ENCODE data around the gene KCNJ4.
A peak's percentile ranks its signal among the peaks of the same experiment; 100 is the strongest.

Gene KCNJ4

DNA sequence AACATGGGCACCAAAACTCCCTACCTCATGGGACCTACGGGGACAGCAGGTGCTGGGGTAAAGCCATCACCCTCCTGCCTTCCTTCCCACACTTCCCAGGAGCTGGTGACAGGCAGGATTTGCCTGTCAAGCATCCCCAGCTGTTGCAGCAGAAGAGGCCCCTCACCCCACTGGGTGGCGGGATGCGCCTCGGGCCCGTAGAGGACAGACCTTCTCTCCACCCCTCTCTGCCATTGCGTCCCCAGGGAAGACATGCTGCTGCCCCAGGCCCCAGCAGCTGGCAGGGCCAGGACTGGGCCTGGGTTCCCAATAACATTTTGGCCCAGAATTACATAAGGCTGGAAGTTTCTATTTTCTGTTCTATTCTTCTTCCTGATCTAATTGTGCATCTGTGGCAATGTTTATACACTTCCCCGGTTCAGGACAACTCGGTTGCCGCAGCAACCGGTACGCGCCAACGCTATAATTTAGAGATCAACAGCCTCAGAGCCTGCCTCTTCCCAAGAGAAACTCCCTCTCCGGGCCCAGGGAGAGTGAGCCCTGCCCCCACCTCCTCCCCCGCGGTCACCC, 25.4 kb downstream of the KCNJ4 start:
- DNase-seq (ENCODE audit: low spot score): no peak

DNA sequence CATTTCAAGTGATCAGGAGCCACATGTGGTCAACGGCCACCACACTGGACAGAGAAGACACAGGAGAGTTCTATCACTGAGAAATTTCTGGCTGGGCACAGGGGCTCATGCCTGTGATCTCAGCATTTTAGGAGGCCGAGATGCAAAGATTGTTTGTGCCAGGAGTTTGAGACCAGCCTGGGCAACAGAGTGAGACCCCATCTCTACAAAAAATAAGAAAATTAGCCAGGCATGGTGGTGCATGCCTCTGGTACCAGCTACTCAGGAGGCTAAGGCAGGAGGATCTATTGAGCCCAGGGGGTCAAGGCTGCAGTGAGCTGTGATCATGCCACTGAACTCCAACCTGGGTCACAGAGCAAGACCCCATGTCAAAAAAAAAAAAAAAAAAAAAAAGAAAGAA, 26.3 kb downstream of the KCNJ4 start:
- no peak for DNase-seq (ENCODE audit: low spot score)

DNA sequence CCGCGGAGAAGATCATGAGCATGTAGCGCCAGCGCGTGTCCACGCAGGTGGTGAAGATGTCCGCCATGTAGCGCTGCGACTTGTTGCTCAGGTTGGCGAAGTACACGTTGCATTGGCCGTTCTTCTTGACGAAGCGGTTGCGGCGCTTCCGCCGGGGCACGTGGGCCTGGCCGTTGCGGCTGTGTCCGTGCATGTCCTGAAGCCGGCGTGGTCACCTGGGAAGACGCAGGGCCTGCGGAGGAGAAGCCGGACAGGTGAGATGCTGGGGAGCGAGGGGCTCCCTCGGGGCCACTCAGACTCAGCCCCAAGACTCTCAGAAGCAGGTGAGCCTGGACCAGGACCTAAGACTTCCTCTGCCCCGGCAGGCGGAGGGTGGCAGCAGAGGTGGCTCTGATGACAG, 27.1 kb downstream of the KCNJ4 start:
- no peak for DNase-seq (ENCODE audit: low spot score)

DNA sequence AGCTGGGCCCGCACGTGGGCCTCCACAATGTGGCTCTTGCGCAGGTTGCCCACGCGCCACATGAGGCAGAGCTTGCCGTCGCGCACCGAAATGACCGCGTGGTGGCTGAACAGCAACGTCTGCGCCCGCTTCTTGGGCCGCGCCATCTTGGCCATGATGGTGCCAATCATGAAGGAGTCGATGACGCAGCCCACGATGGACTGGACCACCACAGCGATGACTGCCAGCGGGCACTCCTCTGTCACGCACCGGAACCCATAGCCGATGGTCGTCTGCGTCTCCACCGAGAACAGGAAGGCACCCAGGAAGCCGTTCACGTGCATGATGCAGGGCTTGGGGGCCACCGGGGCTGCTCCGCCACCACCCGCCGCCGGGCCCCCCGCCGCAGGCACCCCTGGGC, 27.5 kb downstream of the KCNJ4 start:
- no peak for DNase-seq (ENCODE audit: low spot score)

DNA sequence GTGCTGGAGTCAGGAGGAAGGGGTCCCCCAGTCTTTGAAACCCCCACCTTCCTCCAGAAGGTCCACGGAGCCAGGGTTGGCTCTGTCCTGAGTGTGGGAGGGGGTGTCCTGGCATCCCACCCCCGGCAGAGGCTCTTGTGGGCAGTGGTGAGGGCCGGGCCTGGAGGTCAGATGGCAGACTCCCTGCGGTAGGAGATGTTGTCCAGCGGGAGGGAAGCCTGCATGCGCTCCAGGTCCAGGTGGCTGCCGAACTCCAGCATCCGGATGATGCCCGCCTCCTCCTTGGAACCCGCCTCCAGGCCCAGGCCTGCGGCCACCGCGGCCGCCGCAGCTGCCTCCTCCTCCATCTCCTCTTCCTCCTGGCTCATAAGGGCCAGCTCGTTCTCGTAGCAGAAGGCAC, 28.4 kb downstream of the KCNJ4 start:
- DNase-seq (ENCODE audit: low spot score): no peak

DNA sequence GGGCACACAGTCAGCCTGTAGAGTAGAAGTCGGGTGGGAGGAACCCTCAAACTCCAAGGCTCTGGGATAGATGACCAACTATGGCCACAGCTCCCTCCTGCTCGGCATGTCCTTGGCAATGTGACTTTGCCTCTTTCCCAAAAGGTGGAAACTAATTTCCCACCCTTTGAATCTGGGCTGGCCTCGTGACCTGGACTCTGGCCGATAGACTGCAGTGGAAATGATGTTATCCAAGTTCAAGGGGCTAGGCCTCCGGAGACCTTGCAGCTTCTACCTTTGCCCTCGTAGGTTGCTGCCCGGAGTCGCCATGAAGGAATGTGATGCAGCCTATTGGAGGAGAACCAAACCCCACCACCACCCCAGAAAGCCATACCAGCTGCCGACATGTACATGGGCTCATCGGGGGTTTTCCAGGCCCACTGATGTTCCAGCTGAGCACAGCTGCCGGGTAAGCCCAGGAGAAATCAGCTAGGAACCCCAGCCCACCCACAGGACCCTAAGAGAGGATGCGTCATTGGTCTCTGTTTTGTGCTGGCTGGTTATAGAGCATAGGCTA, 30.4 kb downstream of the KCNJ4 start:
- DNase-seq (ENCODE audit: low spot score): no peak

DNA sequence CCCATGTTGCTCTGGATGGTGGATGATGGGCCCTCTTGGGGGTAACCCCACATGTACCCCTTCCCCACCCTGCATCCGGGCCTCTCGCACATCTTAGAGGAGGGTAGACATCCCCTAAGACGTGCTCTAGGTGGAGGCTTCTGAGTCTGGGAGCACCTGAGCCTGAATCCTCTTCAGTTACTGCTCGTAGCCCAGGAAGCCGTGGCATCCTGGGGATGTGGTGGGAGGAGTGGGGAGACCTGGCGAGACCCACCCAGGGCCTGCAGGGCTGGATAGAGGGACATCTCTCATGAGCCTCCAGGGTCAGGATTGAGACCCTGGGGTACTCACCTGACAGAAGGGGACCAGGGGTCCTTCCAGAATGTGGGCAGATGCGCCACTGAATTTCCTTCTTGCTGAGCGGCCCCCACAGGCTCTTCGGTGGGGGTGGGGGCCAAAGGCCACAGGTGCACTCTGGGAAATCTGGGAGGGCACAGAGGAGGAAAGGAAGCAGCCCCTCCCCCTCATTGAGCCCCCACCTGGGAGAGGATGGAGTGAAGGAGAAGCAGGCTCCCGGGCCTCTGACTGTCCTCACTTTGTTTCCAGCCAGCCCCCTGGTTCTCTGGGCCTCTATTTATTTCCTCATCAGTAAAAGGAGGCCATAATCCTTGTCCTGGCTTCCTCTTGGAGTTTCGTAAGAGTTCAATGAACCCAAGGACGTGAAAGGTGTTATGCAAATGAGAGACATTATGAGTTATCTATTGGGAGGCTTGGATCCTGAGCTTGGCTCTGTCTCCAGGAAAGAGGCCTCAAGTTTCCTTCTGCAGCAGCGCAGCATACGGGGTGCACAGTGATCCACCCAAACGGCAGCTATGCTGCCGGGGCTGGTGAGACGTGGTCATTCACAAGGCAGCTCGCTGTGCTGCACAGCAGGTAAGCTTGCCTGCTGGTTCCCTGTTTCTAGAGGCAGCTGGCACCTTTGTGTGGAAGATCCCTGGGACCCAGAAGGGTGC, 31.2 kb downstream of the KCNJ4 start:
- DNase-seq (ENCODE audit: low spot score): no peak

DNA sequence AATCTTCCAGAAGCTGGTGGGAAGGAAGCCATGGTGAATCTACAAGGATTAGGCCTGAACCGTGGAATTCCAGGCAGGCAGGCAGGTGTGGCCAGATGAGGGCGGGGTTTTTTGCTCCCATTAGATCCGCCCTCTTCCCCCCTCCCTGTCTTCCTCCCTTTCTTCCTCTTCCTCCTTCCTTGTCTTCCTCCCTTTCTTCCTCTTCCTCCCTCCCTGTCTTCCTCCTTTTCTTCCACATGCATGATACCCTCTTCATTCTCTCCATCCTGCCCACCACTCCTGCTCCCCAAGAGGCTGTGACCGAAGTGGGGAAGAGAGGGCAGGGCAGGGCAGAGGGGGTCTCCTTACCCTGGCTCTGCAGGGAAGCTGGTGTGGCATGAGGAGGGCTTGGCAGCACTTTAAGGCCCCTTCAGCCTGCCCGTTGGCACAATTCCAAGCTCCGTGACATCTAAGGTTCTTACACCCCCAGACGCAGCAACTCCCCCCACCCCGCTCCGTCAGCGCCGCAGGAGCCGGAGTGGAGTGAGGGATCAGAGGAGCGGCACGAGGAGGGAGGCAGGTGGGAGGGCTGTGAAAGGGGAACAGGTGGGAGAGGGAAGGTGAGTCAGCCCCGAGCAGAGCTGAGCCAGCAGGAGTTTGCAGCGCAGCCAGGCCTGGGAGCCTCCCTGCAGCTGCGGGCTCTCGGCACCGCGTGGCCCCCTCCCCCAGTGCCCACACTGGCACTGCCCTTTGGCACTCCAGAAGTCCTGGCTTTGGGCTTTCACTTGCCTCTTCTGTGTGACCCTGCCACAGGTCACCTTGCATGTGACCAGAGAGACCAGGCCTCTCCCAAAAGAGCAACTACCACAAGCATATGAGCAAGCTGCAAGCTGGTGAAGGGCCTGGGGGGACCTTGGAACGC, 32.1 kb downstream of the KCNJ4 start:
- DNase-seq (ENCODE audit: low spot score): no peak

DNA sequence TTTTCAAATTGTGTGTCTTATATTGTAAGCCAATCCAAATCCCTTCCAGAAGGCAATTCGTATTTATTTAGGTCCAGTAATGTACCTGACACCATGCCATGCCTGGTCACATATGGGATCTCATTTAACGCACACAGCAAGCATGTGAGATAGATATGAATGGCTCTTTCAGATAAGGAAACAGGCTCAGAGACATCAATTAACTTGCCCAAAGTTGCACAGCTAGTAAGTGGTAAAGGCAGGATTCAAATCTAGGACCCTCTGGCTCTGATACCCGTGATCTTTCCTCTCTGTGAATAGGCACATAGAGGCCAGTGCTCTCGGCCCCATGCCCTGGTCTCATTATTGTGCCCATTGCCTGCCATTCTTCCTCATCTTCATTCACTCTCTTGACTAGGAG, 34.3 kb downstream of the KCNJ4 start:
- DNase-seq (ENCODE audit: low spot score): no peak

DNA sequence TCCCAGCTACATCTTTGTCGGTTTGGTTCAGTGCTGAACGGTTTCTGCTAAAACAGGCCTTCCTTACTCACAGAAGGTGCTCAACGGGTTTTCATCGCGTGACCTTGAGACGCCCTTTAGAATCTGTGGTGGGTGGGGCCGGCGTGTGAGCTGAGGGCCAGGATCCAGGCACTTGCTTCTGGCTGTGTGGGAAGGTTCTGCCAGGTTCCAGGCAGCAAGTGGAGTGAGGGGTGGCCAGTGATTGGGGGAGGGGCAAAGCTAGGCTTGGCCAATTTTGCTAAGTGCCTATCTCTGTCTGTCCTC, 35.2 kb downstream of the KCNJ4 start:
- no peak for DNase-seq (ENCODE audit: low spot score)

DNA sequence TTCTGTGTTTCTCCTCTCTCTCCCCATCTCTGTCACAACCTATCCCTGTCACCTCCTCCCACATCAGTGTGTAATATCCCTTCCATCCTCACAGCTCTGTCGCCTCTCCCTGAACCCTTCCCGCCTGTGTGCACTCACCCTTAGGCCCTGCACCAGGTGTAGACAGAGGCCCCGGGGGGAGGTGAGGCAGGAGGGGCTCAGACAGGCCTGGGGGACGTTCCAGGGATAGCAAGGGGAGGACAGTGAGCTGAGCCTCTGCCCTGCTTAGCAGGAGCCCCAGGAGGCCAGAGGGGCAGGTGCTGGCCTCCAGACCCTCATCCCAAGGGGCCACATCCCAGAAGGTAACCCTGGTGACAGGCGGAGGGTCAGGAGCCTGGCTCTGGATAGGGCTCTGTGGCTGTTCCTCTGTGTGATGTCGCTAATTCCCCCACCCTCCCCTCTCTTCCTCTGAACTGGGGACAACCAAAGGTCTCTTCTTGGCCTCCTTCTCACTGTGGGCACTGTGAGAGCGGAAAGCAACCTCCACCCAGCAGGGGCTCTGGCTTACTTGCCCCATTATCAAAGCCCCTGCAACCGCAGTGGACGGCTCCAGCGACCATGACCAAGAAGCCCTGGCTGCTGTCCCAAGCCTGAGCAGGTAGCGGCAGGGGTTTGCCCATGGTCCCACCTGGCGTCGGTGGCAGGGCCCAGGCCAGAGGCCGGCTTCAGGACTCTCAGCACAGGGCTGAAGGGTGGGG, 35.7 kb downstream of the KCNJ4 start:
- no peak for DNase-seq (ENCODE audit: low spot score)

DNA sequence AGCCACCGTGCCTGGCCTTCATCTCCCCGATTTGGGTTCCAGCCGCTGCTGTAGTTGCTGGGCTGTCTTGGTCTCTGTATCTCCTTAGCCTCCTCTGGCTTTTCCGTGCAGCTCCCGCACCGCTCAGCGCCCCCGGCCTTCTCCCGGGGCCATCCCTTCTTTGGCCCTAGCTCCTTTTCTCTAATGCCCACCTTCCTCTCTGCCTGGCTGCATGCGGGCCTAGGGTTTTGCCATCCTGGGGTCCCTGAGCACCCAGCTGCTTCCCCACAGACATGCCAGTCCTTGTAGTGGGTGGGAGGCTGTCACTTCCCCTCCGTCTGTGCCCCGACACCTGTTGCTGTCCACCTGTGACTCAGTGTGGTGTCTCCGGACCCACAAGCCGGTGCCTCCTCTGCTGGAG, 36.4 kb downstream of the KCNJ4 start:
- no peak for DNase-seq (ENCODE audit: low spot score)

DNA sequence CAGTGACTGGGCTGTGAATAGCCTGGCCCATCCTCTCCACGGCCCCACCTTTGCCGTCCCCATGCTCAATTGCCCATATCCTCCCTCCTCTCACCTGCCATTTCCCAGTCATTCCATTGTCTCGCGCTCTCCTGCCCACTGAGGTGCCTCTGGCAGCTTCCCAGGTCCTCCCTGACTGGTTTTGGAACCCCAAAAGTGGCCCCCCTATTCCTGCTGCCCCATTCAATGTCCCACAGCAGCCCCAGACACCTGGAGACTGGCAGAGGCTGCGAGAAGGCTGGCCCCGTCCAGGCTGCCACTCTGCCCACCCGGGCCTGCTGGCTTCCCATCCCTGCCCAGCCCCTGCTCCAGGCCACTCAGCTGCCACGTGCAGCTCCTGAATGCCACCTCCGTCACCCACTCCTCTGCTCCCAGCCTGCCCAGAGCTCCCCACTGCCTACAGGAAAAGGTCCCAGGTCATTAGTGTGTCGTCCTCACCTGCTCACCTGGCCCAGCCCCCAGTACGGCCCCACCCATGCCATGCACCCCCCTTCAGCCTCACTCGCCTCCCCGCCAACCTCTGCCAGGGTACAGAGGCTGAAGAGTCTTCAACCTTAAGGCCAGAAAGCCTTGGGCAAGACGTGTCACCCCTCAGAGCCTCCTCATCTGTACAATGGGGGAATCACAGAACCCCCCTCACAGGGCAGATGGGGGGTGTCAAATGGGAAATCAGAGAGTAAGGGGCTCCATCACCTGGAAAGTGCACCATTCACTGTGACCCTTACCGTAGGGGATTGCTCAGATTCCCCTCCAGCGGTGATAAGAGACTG, 37.5 kb downstream of the KCNJ4 start:
- no peak for DNase-seq (ENCODE audit: low spot score)

DNA sequence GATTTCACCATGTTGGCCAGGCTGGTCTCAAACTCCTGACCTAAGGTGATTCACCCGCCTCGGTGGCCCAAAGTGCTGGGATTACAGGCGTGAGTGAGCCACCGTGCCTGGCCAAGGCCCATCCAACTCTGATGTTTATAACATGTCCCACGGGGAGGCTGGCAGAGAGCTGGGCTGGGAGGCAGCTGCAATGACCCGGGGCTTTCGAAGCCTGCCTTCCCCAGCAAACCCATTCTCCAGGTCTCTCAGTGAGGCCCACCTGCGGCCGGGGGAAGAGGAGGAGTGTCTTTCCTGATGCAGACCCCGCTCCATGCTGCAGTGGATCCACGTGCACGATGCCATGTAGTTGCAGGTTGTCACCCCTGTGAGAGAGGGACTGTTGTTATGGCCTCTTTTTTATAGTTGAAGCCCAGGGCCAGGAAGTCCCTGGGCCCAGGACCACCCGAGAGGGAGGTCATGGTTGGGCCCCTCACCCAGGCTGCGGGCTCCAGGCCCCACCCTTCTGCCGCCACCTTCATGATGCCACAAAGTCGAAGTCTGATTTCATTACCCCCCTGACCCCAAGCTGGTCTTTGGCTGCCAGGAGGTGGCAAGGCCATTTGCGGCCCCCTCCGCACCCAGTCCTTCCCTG, 38.3 kb downstream of the KCNJ4 start:
- no peak for DNase-seq (ENCODE audit: low spot score)

DNA sequence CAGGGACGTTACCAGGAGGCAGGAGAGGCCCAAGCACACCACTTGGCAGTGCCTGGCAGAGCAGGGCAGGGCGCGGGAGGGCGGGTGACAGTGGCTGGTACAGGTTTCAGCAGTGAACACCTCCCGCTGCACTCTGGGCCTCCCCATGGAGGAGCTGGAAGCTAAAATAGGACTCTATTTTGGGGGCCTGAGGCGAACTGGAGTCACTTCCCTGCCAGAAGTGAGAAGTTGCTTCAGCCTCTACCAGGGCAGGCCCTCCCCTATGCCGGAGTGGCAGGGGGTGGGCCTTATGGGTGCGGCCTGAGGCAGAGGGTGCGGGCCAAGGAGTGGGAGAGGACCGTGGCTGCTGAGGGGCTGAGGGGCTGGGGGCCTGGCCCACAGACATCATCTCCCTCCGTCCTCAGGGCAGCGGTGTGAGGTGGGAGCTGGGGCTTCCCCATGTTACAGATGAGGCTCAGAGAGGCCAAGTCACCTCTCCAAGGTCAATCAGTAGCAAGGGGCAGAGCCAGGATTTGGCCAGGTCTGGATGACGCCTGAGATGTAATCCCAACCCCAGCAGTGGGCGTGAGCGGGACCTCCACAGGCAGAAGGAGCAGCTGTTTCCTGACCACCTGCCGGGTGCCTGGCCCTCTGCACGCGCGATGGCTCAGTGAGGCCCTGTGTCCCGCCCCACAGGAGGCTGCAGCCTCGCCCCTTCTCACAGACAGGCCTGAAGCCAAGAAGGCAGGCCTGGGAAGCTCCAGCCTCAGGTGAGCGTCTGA, 39.3 kb downstream of the KCNJ4 start:
- DNase-seq (ENCODE audit: low spot score): no peak

DNA sequence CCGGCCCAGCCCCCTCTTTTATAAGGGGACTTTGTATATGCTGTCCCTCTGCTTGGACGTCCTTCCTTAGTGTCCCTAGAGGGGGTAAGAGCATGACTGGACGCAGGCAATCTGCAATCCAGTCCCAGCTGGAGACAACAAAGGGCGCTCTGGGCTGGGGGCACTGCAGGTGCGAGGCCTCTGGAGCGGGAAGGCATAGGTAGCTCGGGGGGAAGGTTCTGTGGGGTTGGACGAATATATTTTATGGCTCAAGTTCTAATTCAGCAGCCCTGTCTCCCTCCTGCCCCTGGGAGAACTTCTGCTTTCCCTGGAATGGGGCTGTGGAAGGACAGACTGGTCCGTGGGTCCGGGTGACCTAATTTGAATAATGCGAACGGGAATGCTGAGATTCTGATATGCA, 40.0 kb downstream of the KCNJ4 start:
- DNase-seq (ENCODE audit: low spot score): no peak

DNA sequence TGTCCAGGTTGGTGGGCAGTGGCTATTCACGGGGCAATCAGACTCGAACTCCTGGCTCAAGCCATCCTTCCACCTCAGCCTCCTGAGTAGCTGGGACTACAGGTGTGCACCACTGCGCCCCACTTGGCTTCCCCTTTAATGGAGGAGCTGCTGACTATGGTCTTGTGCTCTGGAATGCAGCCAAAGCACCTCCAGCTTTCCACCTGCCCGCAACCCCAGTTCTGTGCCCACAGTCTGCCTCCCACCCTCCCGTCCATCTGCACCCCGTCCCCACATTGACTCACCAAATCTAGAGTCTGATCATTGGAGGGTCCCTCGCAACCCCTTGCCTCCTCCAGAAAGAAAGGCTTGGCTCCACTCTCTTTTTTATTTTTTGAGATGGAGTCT, 41.0 kb downstream of the KCNJ4 start:
- DNase-seq (ENCODE audit: low spot score): no peak

DNA sequence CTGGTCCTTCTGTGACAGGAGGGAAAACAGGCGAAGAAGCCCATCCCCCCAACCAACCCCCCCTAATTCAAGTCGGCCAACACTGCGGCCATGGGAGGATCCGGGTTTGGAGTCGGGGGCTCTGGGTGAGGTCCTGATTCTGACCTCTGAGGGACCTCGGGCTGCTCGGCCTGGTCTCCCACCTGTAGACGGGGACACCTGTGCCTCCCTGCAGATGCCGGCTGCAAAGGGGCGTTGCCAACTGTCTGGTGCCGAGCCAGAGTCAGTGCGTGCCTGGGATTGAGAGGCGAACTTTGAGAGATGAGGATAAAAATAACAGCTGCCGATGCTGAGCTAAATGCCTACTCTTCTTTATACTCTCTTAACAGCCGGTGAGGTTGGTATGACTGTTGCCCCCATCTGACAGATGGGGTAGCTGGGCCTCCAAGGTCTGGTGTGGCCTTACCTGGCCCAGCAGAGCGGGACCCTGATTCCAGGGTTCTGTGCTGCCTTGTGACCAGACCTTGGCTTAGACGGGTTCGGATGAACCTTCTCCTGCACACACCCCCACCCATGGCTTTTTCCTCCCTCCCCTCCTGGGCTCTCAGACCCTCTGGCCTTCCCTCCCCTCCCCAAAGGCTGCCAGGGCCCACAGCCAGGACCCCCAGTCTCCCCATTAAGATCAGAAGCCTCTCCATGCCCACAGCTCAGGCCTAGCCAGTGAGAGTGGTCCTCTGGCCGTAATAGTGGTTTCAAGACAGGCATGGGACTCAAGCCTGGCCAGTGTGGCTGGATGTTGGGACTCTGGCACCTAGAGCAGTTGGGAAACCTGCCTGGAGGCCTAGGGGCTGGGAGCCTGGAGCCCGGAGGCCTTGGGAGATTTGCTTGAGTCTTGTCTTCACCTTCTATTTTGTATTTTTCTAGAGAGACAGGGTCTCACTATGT, 41.7 kb downstream of the KCNJ4 start:
- peak; percentile 63 for DNase-seq (ENCODE audit: low spot score)
